Measurements from ENCODE around the gene HARS1. TPM values are rescaled to one million over a fixed set of nuclear protein-coding genes. Genes with fewer than 3 reads are reported as not detected.

Gene HARS1
- total and polyA plus RNA-seq, 2 donors (not counting 3 experiments of a cell fraction or from before 2014, with no cell fraction given), result 65.2 to 104 TPM

GRCh38 chr5:140630292-140631035 is 60.7 kb downstream of the HARS1 start:
- FAIRE-seq (no peak), DNase-seq (ENCODE audit: low read depth, low spot score) (no peak)
- no peak overlapping the region for H3K9ac ChIP-seq (replicated peaks; ENCODE audit: extremely low read depth, insufficient read depth, low read length)
- H3K27ac ChIP-seq (ENCODE audit: insufficient read depth, low read depth, low read length), result no peak overlapping the region
- ChIA-PET CTCF (interaction anchor here (1.0 to 1.4 kb wide), 5 partner anchors 49 to 391 kb away, joined by 3 to 7 read pairs (median 5); partner anchors contain the start of gene EIF4EBP3), POLR2A (no interaction called here)
- BruUV-seq (replicated peaks), result no TSS peak
- H3K79me2 ChIP-seq (ENCODE audit: control insufficient read depth, insufficient read depth, low read length), result no peaks in the 10 kb centered on the region
- no peak overlapping the region for H3K4me3 ChIP-seq (replicated peaks in 1 of 3; ENCODE audit: insufficient read depth in 1 of 3, low read depth in 1 of 3, low read length in 3 of 3)
- dilution Hi-C loops (cut with MboI; ENCODE audit: extremely low pct_ligation_motif_present, low sequenced_read_pairs) (no loop called here), intact Hi-C loops (cut with micrococcal nuclease) (loop anchor here (10.0 kb wide), 1 partner anchor 386 kb away; no protein-coding TSS in a partner anchor)
- TF ChIP-seq POLR2AphosphoS5 (IDR thresholded peaks at IDR 0.05; ENCODE audit: insufficient read depth, low read depth, low read length), result no peak
- TF ChIP-seq FOS (IDR thresholded peaks at IDR 0.05; ENCODE audit: borderline replicate concordance, insufficient read depth, low read length), result no peak
- no peak for TF ChIP-seq MAX (IDR thresholded peaks at IDR 0.05; ENCODE audit: insufficient read depth, insufficient read length)
- no peak for TF ChIP-seq EZH2 (IDR thresholded peaks at IDR 0.05; ENCODE audit: borderline replicate concordance, low read depth, low read length, severe bottlenecking)
- no peak for TF ChIP-seq JUN (IDR thresholded peaks at IDR 0.05; ENCODE audit: borderline replicate concordance, insufficient read depth, insufficient read length, low read depth)
- TF ChIP-seq MYC (IDR thresholded peaks at IDR 0.05; ENCODE audit: low read depth, low read length), result no peak
- no peak for TF ChIP-seq POLR2A (IDR thresholded peaks at IDR 0.05; ENCODE audit: low read depth, low read length)
- TF ChIP-seq GATA2 (IDR thresholded peaks at IDR 0.05; ENCODE audit: insufficient read depth, insufficient read length, low read depth, low read length), result no peak
- TF ChIP-seq CTCF (IDR thresholded peaks at IDR 0.05; ENCODE audit: extremely low read depth in 1 of 2, insufficient read depth in 1 of 2, low read depth in 1 of 2, low read length in 2 of 2), result no peak
- no peaks in the 10 kb centered on the region for H4K20me1 ChIP-seq (replicated peaks; ENCODE audit: control insufficient read depth, extremely low read depth, insufficient read depth, low read length)
- no peak overlapping the region for H3K4me2 ChIP-seq (ENCODE audit: insufficient read depth, low read length)
- H3K4me1 ChIP-seq (ENCODE audit: control insufficient read depth, extremely low read depth, insufficient read depth, low read length), result peaks cover 15% of the 10 kb centered on the region
- H3K9me1 ChIP-seq (replicated peaks; ENCODE audit: control insufficient read depth, extremely low read depth, insufficient read depth, low read length), result no peaks in the 10 kb centered on the region
- H3K27me3 ChIP-seq (ENCODE audit: control insufficient read depth in 2 of 2, insufficient read depth in 2 of 2, low read length in 2 of 2), result peaks cover 0 to 3% of the 10 kb centered on the region in 2 experiments
- H3K9me3 ChIP-seq (replicated peaks; ENCODE audit: control insufficient read depth, insufficient read depth, low read length), result no peaks in the 10 kb centered on the region
- no peaks in the 10 kb centered on the region for H3K36me3 ChIP-seq (ENCODE audit: control insufficient read depth in 2 of 2, extremely low read depth in 1 of 2, insufficient read depth in 2 of 2, low read length in 2 of 2)
- H2AFZ ChIP-seq (ENCODE audit: low read depth, low read length), result no peak overlapping the region
